HEK293 (cell line): ENCODE results near the gene CWF19L2.
A peak's percentile ranks its signal among the peaks of the same experiment; 100 is the strongest.

Experiments
- CTCF ChIA-PET: fragments of 350-600 bp; formaldehyde crosslinking; extraction: SDS; loops from one replicate; lab custom pipeline; 2021; ENCODE audit warnings: antibody characterized with exemption; lab: Yijun Ruan, JAX
- POLR2A ChIA-PET: fragments of 300-600 bp; formaldehyde crosslinking; extraction: SDS; loops from one replicate; lab custom pipeline; 2020; ENCODE audit warnings: antibody characterized with exemption, inconsistent platforms; lab: Yijun Ruan, JAX
- H3K27ac ChIP-seq: fragments of 200-500 bp; sonication (Bioruptor generic); 2 replicates; pipeline ENCODE4 v1.5.1; 2014; ENCODE audit warnings: low read depth, low read length, control low read depth, inconsistent platforms; ENCODE audit errors: extremely low read depth
- H3K36me3 ChIP-seq, 2 experiments: fragments of 200-500 bp in 1 of 2; sonication (Bioruptor generic) in 1 of 2; 1 replicate in 1 of 2; 2 replicates in 1 of 2; pipeline ENCODE4 v1.5.1; 2014 to 2017; ENCODE audit warnings: inconsistent platforms in 2 of 2, low read length in 2 of 2; ENCODE audit not compliant: control insufficient read depth in 2 of 2, insufficient read depth in 1 of 2
- H3K4me1 ChIP-seq: fragments of 200-500 bp; sonication (Bioruptor generic); 2 replicates; pipeline ENCODE4 v1.5.1; 2014; ENCODE audit warnings: mild to moderate bottlenecking, low read length, inconsistent platforms; ENCODE audit not compliant: control insufficient read depth, insufficient read depth
- H3K4me3 ChIP-seq: 2 replicates; pipeline ENCODE4 v1.5.1; 2011; ENCODE audit warnings: low read depth, mild to moderate bottlenecking, control low read depth, low read length, moderate library complexity
- H3K9me3 ChIP-seq: fragments of 200-500 bp; sonication (Bioruptor generic); 2 replicates; pipeline ENCODE4 v1.5.1; 2014; ENCODE audit warnings: low read depth, low read length, inconsistent platforms; ENCODE audit not compliant: control insufficient read depth, insufficient read depth
- BCL6B ChIP-seq: fragments of 450-650 bp; formaldehyde crosslinking; IDR thresholded peaks from 2 replicates; pipeline ENCODE4 v1.5.1; 2017; ENCODE audit warnings: missing biosample characterization, missing genetic modification characterization
- HOXD13 ChIP-seq: sonication (generic); formaldehyde crosslinking; IDR thresholded peaks from 2 replicates; pipeline ENCODE4 v1.8.0; 2022; ENCODE audit warnings: missing genetic modification reagents, borderline replicate concordance
- KLF9 ChIP-seq: fragments of 450-650 bp; formaldehyde crosslinking; IDR thresholded peaks from 2 replicates; pipeline ENCODE4 v1.5.1; 2016; ENCODE audit warnings: missing biosample characterization, missing genetic modification characterization, low read depth
- MYNN ChIP-seq: fragments of 450-650 bp; formaldehyde crosslinking; IDR thresholded peaks from 2 replicates; pipeline ENCODE4 v1.5.1; 2016; ENCODE audit warnings: missing biosample characterization, missing genetic modification characterization, borderline replicate concordance
- PBX3 ChIP-seq: sonication (generic); formaldehyde crosslinking; IDR thresholded peaks from 2 replicates; pipeline ENCODE4 v1.8.1; 2022; ENCODE audit warnings: mild to moderate bottlenecking, moderate library complexity, missing genetic modification reagents
- PRDM6 ChIP-seq: fragments of 450-650 bp; formaldehyde crosslinking; IDR thresholded peaks from 2 replicates; pipeline ENCODE4 v1.5.1; 2017; ENCODE audit warnings: missing biosample characterization, missing genetic modification characterization
- ZBTB7A ChIP-seq: fragments of 450-650 bp; formaldehyde crosslinking; IDR thresholded peaks from 2 replicates; pipeline ENCODE4 v1.5.1; 2016; ENCODE audit warnings: low read depth, missing biosample characterization, missing genetic modification characterization
- ZEB2 ChIP-seq: fragments of 450-650 bp; formaldehyde crosslinking; IDR thresholded peaks from 2 replicates; pipeline ENCODE4 v1.5.1; 2016; ENCODE audit warnings: missing biosample characterization, missing genetic modification characterization
- ZFP37 ChIP-seq: fragments of 450-650 bp; formaldehyde crosslinking; IDR thresholded peaks from 2 replicates; pipeline ENCODE4 v1.5.1; 2016; ENCODE audit warnings: missing biosample characterization, missing genetic modification characterization
- ZNF239 ChIP-seq: fragments of 450-650 bp; formaldehyde crosslinking; IDR thresholded peaks from 2 replicates; pipeline ENCODE4 v1.5.1; 2016; ENCODE audit warnings: missing biosample characterization, missing genetic modification characterization
- ZNF248 ChIP-seq: fragments of 450-650 bp; formaldehyde crosslinking; IDR thresholded peaks from 2 replicates; pipeline ENCODE4 v1.5.1; 2017; ENCODE audit warnings: missing biosample characterization, missing genetic modification characterization
- ZNF280C ChIP-seq: fragments of 450-650 bp; formaldehyde crosslinking; IDR thresholded peaks from 2 replicates; pipeline ENCODE4 v1.5.1; 2016; ENCODE audit warnings: missing biosample characterization, missing genetic modification characterization
- ZNF354C ChIP-seq: fragments of 450-650 bp; formaldehyde crosslinking; IDR thresholded peaks from 2 replicates; pipeline ENCODE4 v1.5.1; 2016; ENCODE audit warnings: missing biosample characterization, missing genetic modification characterization, low read depth, borderline replicate concordance
- ZNF404 ChIP-seq: fragments of 450-650 bp; formaldehyde crosslinking; IDR thresholded peaks from 2 replicates; pipeline ENCODE4 v1.5.1; 2017; ENCODE audit warnings: missing biosample characterization, missing genetic modification characterization
- ZNF433 ChIP-seq: fragments of 450-650 bp; formaldehyde crosslinking; IDR thresholded peaks from 2 replicates; pipeline ENCODE4 v1.5.1; 2016; ENCODE audit warnings: missing biosample characterization, missing genetic modification characterization, low read depth
- ZNF510 ChIP-seq: fragments of 450-650 bp; formaldehyde crosslinking; IDR thresholded peaks from 2 replicates; pipeline ENCODE4 v1.5.1; 2018; ENCODE audit warnings: mild to moderate bottlenecking, missing genetic modification characterization, missing biosample characterization; ENCODE audit not compliant: insufficient replicate concordance
- ZNF555 ChIP-seq: fragments of 450-650 bp; formaldehyde crosslinking; conservative IDR thresholded peaks from 2 replicates; pipeline ENCODE4 v1.5.1; 2017; ENCODE audit warnings: missing biosample characterization, mild to moderate bottlenecking, missing genetic modification characterization, inconsistent platforms
- ZNF600 ChIP-seq: fragments of 450-650 bp; formaldehyde crosslinking; IDR thresholded peaks from 2 replicates; pipeline ENCODE4 v1.5.1; 2016; ENCODE audit warnings: missing biosample characterization, missing genetic modification characterization
- ZNF610 ChIP-seq: fragments of 450-650 bp; formaldehyde crosslinking; IDR thresholded peaks from 2 replicates; pipeline ENCODE4 v1.5.1; 2016; ENCODE audit warnings: missing biosample characterization, missing genetic modification characterization, borderline replicate concordance
- ZNF626 ChIP-seq: fragments of 450-650 bp; sonication (Bioruptor Pico); formaldehyde crosslinking; IDR thresholded peaks from 2 replicates; pipeline ENCODE4 v1.5.1; 2018; ENCODE audit warnings: missing biosample characterization, missing genetic modification characterization, inconsistent platforms
- ZNF660 ChIP-seq: fragments of 450-650 bp; IDR thresholded peaks from 2 replicates; pipeline ENCODE4 v1.5.1; 2018; ENCODE audit warnings: missing biosample characterization, mild to moderate bottlenecking, missing genetic modification characterization
- TF ChIP-seq, protein P1 (sequence below): fragments of 450-650 bp; formaldehyde crosslinking; IDR thresholded peaks from 2 replicates; pipeline ENCODE4 v1.5.1; 2016; ENCODE audit warnings: missing biosample characterization, missing genetic modification characterization

CWF19L2 gene

DNA sequence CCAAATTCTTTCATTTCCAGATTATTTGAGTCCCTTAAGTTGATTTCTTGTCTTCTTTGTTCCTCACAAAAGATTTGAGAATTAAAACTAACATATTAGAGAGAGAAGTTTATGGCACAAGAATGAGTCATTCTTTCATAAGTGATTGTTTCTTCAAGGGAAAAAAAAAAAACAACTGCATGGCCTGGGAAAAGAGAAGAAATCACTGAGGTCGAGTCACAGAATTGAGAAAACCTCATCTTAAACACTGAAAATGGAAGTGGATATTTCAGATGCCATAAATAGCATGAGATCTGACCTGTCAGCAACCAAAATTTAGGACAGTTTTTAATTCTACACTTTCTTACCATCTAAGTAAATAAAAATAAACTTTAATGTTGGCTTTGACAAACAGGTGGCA is 87.2 kb downstream of the CWF19L2 start:
- H3K36me3 ChIP-seq, result no peaks in the 10 kb centered on the region
- no peak overlapping the region for H3K4me3 ChIP-seq
- TF ChIP-seq PRDM6 (tag by site-specific recombination), result 0 out of 2 replicates have a peak, but pooled peaks have one; percentile 26
- TF ChIP-seq HOXD13, result no peak
- no peak for TF ChIP-seq ZNF433 (tag by site-specific recombination)
- H3K4me1 ChIP-seq, result no peaks in the 10 kb centered on the region
- H3K27ac ChIP-seq, result no peak overlapping the region
- POLR2A ChIA-PET, result no interaction called here
- H3K9me3 ChIP-seq, result no peaks in the 10 kb centered on the region
- CTCF ChIA-PET, result no interaction called here

- H3K4me3 ChIP-seq, result no peak overlapping the region
- POLR2A ChIA-PET, result no interaction called here
- H3K9me3 ChIP-seq, result no peaks in the 10 kb centered on the region
- CTCF ChIA-PET, result no interaction called here
- H3K27ac ChIP-seq, result no peak overlapping the region
- H3K36me3 ChIP-seq, result no peaks in the 10 kb centered on the region
- no peaks in the 10 kb centered on the region for H3K4me1 ChIP-seq
- TF ChIP-seq ZNF555, result no peak
- TF ChIP-seq ZNF354C (tag by site-specific recombination), result no peak
- TF ChIP-seq ZNF610 (tag by site-specific recombination), result no peak
- TF ChIP-seq ZNF660 (tag by site-specific recombination), result no peak
- no peak for TF ChIP-seq ZFP37
- TF ChIP-seq ZBTB7A (tag by site-specific recombination), result no peak
- TF ChIP-seq, all 188 proteins: peak for 0
Observed at GRCh38 chr11:107359701-107360100, 97.9 kb downstream of the CWF19L2 start.

DNA sequence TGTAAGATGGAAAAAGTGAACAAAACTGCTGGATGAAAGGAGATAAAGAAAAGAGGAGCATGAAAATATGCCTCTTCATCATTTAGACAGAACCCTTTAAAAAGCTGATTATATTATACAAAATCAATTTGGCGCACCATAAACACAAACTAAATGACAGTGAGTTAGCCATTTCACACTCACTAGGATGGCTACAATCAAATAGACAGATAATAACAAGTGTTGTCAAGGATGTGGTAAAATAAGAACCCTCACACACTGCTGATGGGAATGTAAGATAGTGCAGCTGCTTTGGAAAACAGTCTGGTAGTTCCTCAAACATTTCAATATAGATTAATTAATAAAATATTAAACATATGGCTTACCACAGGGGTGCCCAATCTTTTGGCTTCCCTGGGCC is 99.7 kb downstream of the CWF19L2 start:
- POLR2A ChIA-PET, result no interaction called here
- no peaks in the 10 kb centered on the region for H3K4me1 ChIP-seq
- H3K9me3 ChIP-seq, result no peaks in the 10 kb centered on the region
- H3K36me3 ChIP-seq, result no peaks in the 10 kb centered on the region
- CTCF ChIA-PET, result interaction anchor here (0.7 kb wide), 1 partner anchor 383 kb away, joined by 3 read pairs; no protein-coding TSS in a partner anchor
- H3K27ac ChIP-seq, result no peak overlapping the region
- no peak overlapping the region for H3K4me3 ChIP-seq
- no peak for TF ChIP-seq MYNN
- TF ChIP-seq ZNF610 (tag by site-specific recombination), result no peak
- no peak for TF ChIP-seq ZNF248 (tag by site-specific recombination)
- TF ChIP-seq ZNF600 (tag by site-specific recombination), result no peak
- TF ChIP-seq ZEB2 (tag by site-specific recombination), result no peak
- TF ChIP-seq KLF9, result no peak

GRCh38 chr11:107354780-107355179 is 102.8 kb downstream of the CWF19L2 start:
- Histone ChIP-seq H3K4me1 (no peaks in the 10 kb centered on the region), H3K36me3 (peaks cover 0 to 3% of the 10 kb centered on the region in 2 experiments; a peak in 1 of 3 replicates)
- ChIA-PET POLR2A (interaction anchor here (0.6 kb wide), 1 partner anchor 1193 kb away, joined by 4 read pairs; no protein-coding TSS in a partner anchor), CTCF (no interaction called here)
- TF ChIP-seq ZNF404, result no peak
- TF ChIP-seq PBX3 (CRISPR knock-in tag), result no peak
- no peak for TF ChIP-seq BCL6B (tag by site-specific recombination)
- TF ChIP-seq ZNF626 (tag by site-specific recombination), result no peak
- TF ChIP-seq ZNF239 (tag by site-specific recombination), result no peak
- TF ChIP-seq ZNF510, result no peak
- TF ChIP-seq ZNF280C (tag by site-specific recombination), result no peak
- TF ChIP-seq, protein P1, sequence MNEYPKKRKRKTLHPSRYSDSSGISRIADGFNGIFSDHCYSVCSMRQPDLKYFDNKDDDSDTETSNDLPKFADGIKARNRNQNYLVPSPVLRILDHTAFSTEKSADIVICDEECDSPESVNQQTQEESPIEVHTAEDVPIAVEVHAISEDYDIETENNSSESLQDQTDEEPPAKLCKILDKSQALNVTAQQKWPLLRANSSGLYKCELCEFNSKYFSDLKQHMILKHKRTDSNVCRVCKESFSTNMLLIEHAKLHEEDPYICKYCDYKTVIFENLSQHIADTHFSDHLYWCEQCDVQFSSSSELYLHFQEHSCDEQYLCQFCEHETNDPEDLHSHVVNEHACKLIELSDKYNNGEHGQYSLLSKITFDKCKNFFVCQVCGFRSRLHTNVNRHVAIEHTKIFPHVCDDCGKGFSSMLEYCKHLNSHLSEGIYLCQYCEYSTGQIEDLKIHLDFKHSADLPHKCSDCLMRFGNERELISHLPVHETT (tag by site-specific recombination), result no peak
- TF ChIP-seq ZNF600 (tag by site-specific recombination), result no peak
- TF ChIP-seq, all 188 proteins: peak for 0
- Histone ChIP-seq H3K27ac (no peak overlapping the region), H3K4me3 (no peak overlapping the region), H3K9me3 (no peaks in the 10 kb centered on the region)
